Measurements from ENCODE around the gene MDK.

The MDK gene

GRCh38 chr11:46404476-46405017 is 23.1 kb downstream of the MDK start:
- DNase-seq (ENCODE audit: low read depth) = no peak

- no peak for DNase-seq (ENCODE audit: low read depth)
Measured at GRCh38 chr11:46407635-46408034, 26.2 kb downstream of the MDK start.

GRCh38 chr11:46408407-46408986 is 27.0 kb downstream of the MDK start:
- DNase-seq (ENCODE audit: low read depth) = no peak

GRCh38 chr11:46410021-46410420 is 28.6 kb downstream of the MDK start:
- no peak for DNase-seq (ENCODE audit: low read depth)

- no peak for DNase-seq (ENCODE audit: low read depth)
Measured at GRCh38 chr11:46413760-46414465, 32.4 kb downstream of the MDK start.

GRCh38 chr11:46414466-46414796 is 33.0 kb downstream of the MDK start:
- DNase-seq (ENCODE audit: low read depth) = no peak

GRCh38 chr11:46414879-46415278 is 33.4 kb downstream of the MDK start:
- DNase-seq (ENCODE audit: low read depth) = no peak

GRCh38 chr11:46417711-46418110 is 36.2 kb downstream of the MDK start:
- no peak for DNase-seq (ENCODE audit: low read depth)

- no peak for DNase-seq (ENCODE audit: low read depth)
Measured at GRCh38 chr11:46418751-46419150, 37.3 kb downstream of the MDK start.

- DNase-seq (ENCODE audit: low read depth) = no peak
Measured at GRCh38 chr11:46420513-46420912, 39.0 kb downstream of the MDK start.

- no peak for DNase-seq (ENCODE audit: low read depth)
Measured at GRCh38 chr11:46421257-46421880, 39.9 kb downstream of the MDK start.

- DNase-seq (ENCODE audit: low read depth) = no peak
Measured at GRCh38 chr11:46422588-46422987, 41.1 kb downstream of the MDK start.

GRCh38 chr11:46426233-46426991 is 44.9 kb downstream of the MDK start:
- no peak for DNase-seq (ENCODE audit: low read depth)

GRCh38 chr11:46427364-46427763 is 45.9 kb downstream of the MDK start:
- DNase-seq (ENCODE audit: low read depth) = no peak

- DNase-seq (ENCODE audit: low read depth) = no peak
Measured at GRCh38 chr11:46429717-46430116, 48.2 kb downstream of the MDK start.

- DNase-seq (ENCODE audit: low read depth) = no peak
Measured at GRCh38 chr11:46431211-46431610, 49.7 kb downstream of the MDK start.

Measured in stimulated activated CD8-positive, alpha-beta memory T cell treated with anti-CD3 and anti-CD28 coated beads, Interleukin-15, amount 100 ng/mL, for 1 hour (primary cell).